ENCODE data around the gene PCDH15. TPM values are rescaled to one million over a fixed set of nuclear protein-coding genes. Genes with fewer than 3 reads are reported as not detected.
"Not testable (repeated sequence)": the region's sequence is repeated elsewhere in the genome, so short reads cannot be mapped to it uniquely, and the experiment has no call there.

Gene PCDH15
- polyA plus RNA-seq, 3 donors from 2014 or later, result not detected

GRCh38 chr10:54484186-54484585 lies 316.8 kb downstream of the PCDH15 start:
- H3K27me3 Mint-ChIP-seq (ENCODE audit: low read depth in 3 of 3), result no peaks in the 10 kb centered on the region
- no peaks in the 10 kb centered on the region for H3K4me1 Mint-ChIP-seq
- no peaks in the 10 kb centered on the region for H3K36me3 Mint-ChIP-seq
- no peak overlapping the region for H3K27ac Mint-ChIP-seq
- no peak for DNase-seq
- no peak overlapping the region for H3K4me3 Mint-ChIP-seq
- H3K9me3 Mint-ChIP-seq, result peaks cover 7 to 40% (median 25%) of the 10 kb centered on the region in 6 donors

GRCh38 chr10:54478601-54479000 lies 322.4 kb downstream of the PCDH15 start:
- no peak for DNase-seq
- Mint-ChIP-seq H3K36me3 (no peaks in the 10 kb centered on the region), H3K27me3 (ENCODE audit: low read depth in 3 of 3) (no peaks in the 10 kb centered on the region), H3K4me3 (no peak overlapping the region), H3K27ac (no peak overlapping the region), H3K4me1 (no peaks in the 10 kb centered on the region), H3K9me3 (peaks cover 3 to 36% (median 14%) of the 10 kb centered on the region in 6 donors)

- Mint-ChIP-seq H3K9me3 (peaks cover 3 to 40% (median 17%) of the 10 kb centered on the region in 6 donors), H3K36me3 (no peaks in the 10 kb centered on the region), H3K4me3 (no peak overlapping the region), H3K27ac (no peak overlapping the region), H3K27me3 (ENCODE audit: low read depth in 3 of 3) (no peaks in the 10 kb centered on the region), H3K4me1 (no peaks in the 10 kb centered on the region)
- DNase-seq, result no peak
Observed at GRCh38 chr10:54477738-54478137, 323.3 kb downstream of the PCDH15 start.

- no peak for DNase-seq
- H3K27me3 Mint-ChIP-seq (ENCODE audit: low read depth in 3 of 3), result peaks cover 0 to 2% (median 0%) of the 10 kb centered on the region in 3 donors
- H3K4me3 Mint-ChIP-seq, result no peak overlapping the region
Observed at GRCh38 chr10:54470324-54470631, 330.8 kb downstream of the PCDH15 start.

GRCh38 chr10:54469587-54470323 lies 331.3 kb downstream of the PCDH15 start:
- no peak overlapping the region for H3K4me3 Mint-ChIP-seq
- DNase-seq, result no peak

More at GRCh38 chr10:54470324-54470631, 330.8 kb downstream of the PCDH15 start:
- Mint-ChIP-seq H3K9me3 (peaks cover 14 to 57% (median 22%) of the 10 kb centered on the region in 6 donors), H3K4me1 (no peaks in the 10 kb centered on the region), H3K36me3 (no peaks in the 10 kb centered on the region), H3K27ac (no peak overlapping the region)

GRCh38 chr10:54454271-54454670 lies 346.8 kb downstream of the PCDH15 start:
- H3K36me3 Mint-ChIP-seq, result no peaks in the 10 kb centered on the region
- H3K27ac Mint-ChIP-seq, result no peak overlapping the region
- H3K4me3 Mint-ChIP-seq, result no peak overlapping the region
- H3K27me3 Mint-ChIP-seq (ENCODE audit: low read depth in 3 of 3), result peaks cover 0 to 2% (median 0%) of the 10 kb centered on the region in 3 donors
- DNase-seq, result no peak
- H3K4me1 Mint-ChIP-seq, result no peaks in the 10 kb centered on the region
- peaks cover 13 to 48% (median 26%) of the 10 kb centered on the region in 6 donors for H3K9me3 Mint-ChIP-seq

More at GRCh38 chr10:54469587-54470323, 331.3 kb downstream of the PCDH15 start:
- H3K36me3 Mint-ChIP-seq, result no peaks in the 10 kb centered on the region
- peaks cover 0 to 2% (median 0%) of the 10 kb centered on the region in 3 donors for H3K27me3 Mint-ChIP-seq (ENCODE audit: low read depth in 3 of 3)
- H3K9me3 Mint-ChIP-seq, result peaks cover 14 to 59% (median 23%) of the 10 kb centered on the region in 6 donors
- no peak overlapping the region for H3K27ac Mint-ChIP-seq
- H3K4me1 Mint-ChIP-seq, result no peaks in the 10 kb centered on the region

- no peak overlapping the region for H3K27ac Mint-ChIP-seq
- peaks cover 0 to 2% (median 0%) of the 10 kb centered on the region in 3 donors for H3K27me3 Mint-ChIP-seq (ENCODE audit: low read depth in 3 of 3)
- no peak for DNase-seq
- H3K4me3 Mint-ChIP-seq, result no peak overlapping the region
- no peaks in the 10 kb centered on the region for H3K36me3 Mint-ChIP-seq
- H3K9me3 Mint-ChIP-seq, result peaks cover 10 to 43% (median 20%) of the 10 kb centered on the region in 6 donors
- H3K4me1 Mint-ChIP-seq, result no peaks in the 10 kb centered on the region
Observed at GRCh38 chr10:54449056-54449455, 352.0 kb downstream of the PCDH15 start.

- Mint-ChIP-seq H3K4me1 (no peaks in the 10 kb centered on the region), H3K36me3 (no peaks in the 10 kb centered on the region), H3K27ac (no peak overlapping the region), H3K4me3 (no peak overlapping the region), H3K27me3 (ENCODE audit: low read depth in 3 of 3) (no peaks in the 10 kb centered on the region), H3K9me3 (peaks cover 7 to 55% (median 20%) of the 10 kb centered on the region in 6 donors)
- no peak for DNase-seq
Observed at GRCh38 chr10:54444170-54444569, 356.9 kb downstream of the PCDH15 start.

- no peaks in the 10 kb centered on the region for H3K36me3 Mint-ChIP-seq
- no peak overlapping the region for H3K27ac Mint-ChIP-seq
Observed at GRCh38 chr10:54441275-54441674, 359.8 kb downstream of the PCDH15 start.

GRCh38 chr10:54434782-54435181 lies 366.2 kb downstream of the PCDH15 start:
- Mint-ChIP-seq H3K4me1 (no peaks in the 10 kb centered on the region), H3K9me3 (peaks cover 3 to 49% (median 34%) of the 10 kb centered on the region in 6 donors)
- DNase-seq, result no peak

More at GRCh38 chr10:54441275-54441674, 359.8 kb downstream of the PCDH15 start:
- Mint-ChIP-seq H3K4me1 (no peaks in the 10 kb centered on the region), H3K9me3 (peaks cover 6 to 49% (median 18%) of the 10 kb centered on the region in 6 donors), H3K27me3 (ENCODE audit: low read depth in 3 of 3) (no peaks in the 10 kb centered on the region), H3K4me3 (no peak overlapping the region)
- no peak for DNase-seq

GRCh38 chr10:54415483-54415882 lies 385.5 kb downstream of the PCDH15 start:
- Mint-ChIP-seq H3K4me3 (no peak overlapping the region), H3K36me3 (no peaks in the 10 kb centered on the region), H3K4me1 (no peaks in the 10 kb centered on the region), H3K27me3 (ENCODE audit: low read depth in 3 of 3) (peaks cover 0 to 2% (median 0%) of the 10 kb centered on the region in 3 donors), H3K27ac (no peak overlapping the region), H3K9me3 (peaks cover 8 to 27% (median 15%) of the 10 kb centered on the region in 6 donors)
- no peak for DNase-seq

More at GRCh38 chr10:54434782-54435181, 366.2 kb downstream of the PCDH15 start:
- Mint-ChIP-seq H3K27me3 (ENCODE audit: low read depth in 3 of 3) (peaks cover 0 to 2% (median 0%) of the 10 kb centered on the region in 3 donors), H3K4me3 (no peak overlapping the region), H3K27ac (no peak overlapping the region), H3K36me3 (no peaks in the 10 kb centered on the region)

- Mint-ChIP-seq H3K27me3 (ENCODE audit: low read depth in 3 of 3) (peaks cover 0 to 1% (median 1%) of the 10 kb centered on the region in 3 donors), H3K4me1 (no peaks in the 10 kb centered on the region), H3K4me3 (no peak overlapping the region), H3K36me3 (no peaks in the 10 kb centered on the region), H3K27ac (no peak overlapping the region), H3K9me3 (peaks cover 3 to 50% (median 20%) of the 10 kb centered on the region in 6 donors)
- DNase-seq, result no peak
Observed at GRCh38 chr10:54402576-54402975, 398.5 kb downstream of the PCDH15 start.

GRCh38 chr10:54396031-54396430 lies 405.0 kb downstream of the PCDH15 start:
- H3K4me3 Mint-ChIP-seq, result no peak overlapping the region
- DNase-seq, result no peak
- H3K27ac Mint-ChIP-seq, result no peak overlapping the region
- peaks cover 0 to 3% (median 0%) of the 10 kb centered on the region in 3 donors for H3K36me3 Mint-ChIP-seq
- H3K9me3 Mint-ChIP-seq, result peaks cover 7 to 45% (median 21%) of the 10 kb centered on the region in 6 donors
- H3K27me3 Mint-ChIP-seq (ENCODE audit: low read depth in 3 of 3), result no peaks in the 10 kb centered on the region
- no peaks in the 10 kb centered on the region for H3K4me1 Mint-ChIP-seq

- H3K27me3 Mint-ChIP-seq (ENCODE audit: low read depth in 3 of 3); H3K27ac Mint-ChIP-seq; H3K36me3 Mint-ChIP-seq; H3K4me3 Mint-ChIP-seq; DNase-seq; H3K4me1 Mint-ChIP-seq: not testable (repeated sequence)
- H3K9me3 Mint-ChIP-seq, result peaks cover 9 to 42% (median 22%) of the 10 kb centered on the region in 6 donors
Observed at GRCh38 chr10:54394598-54394997, 406.4 kb downstream of the PCDH15 start.
